GM19035 (cell line): ENCODE results near the gene BMERB1.
"Not testable (repeated sequence)": the region's sequence is repeated elsewhere in the genome, so short reads cannot be mapped to it uniquely, and the experiment has no call there.

Experiments used
- ATAC-seq: cut with Tn5 transposase; IDR thresholded peaks from one replicate; pipeline ENCODE4 v1.9.1; 2021; ENCODE audit not compliant: unreplicated experiment

The BMERB1 gene

DNA sequence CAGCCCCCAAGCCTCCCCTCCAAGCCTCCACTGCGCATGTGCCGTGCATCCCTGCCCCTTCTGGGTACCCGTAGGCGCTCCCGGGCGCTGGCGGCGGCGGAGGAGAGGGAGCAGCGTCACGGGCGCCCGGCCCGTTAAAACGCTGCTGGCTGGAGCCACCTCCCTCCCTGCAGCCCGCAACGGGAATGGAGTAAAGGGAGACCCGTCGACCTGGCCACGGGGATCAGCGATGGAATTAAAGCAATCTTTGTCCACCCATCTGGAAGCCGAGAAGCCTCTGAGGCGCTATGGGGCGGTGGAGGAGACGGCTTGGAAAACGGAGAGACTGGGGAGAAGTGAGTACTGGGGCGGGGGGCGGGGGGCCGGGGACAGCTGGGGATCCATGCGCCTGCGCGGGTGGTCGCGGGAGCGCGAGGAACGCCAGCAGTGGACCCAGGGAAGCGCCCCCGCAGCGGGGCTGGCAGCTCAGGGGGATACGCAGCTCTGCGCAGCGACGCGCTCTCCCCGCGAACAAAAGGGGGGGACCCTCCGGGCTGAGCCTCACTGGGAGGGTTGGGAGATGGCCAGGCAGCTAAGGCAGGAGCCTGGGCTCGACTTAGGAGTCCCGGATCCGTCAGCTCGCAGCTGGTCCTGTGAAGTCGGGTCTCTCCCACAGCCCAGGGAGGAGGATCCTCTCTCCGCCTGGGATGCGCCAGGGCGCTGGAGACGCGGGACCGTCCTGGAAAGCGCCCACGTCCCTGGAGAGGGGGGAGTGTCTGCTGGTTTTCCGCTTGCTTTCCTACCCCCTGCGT is at the start of gene BMERB1:
Gene BMERB1 (plus strand): TSS at position 164 of the 791 bp plus-strand sequence. CDS start 66 bp downstream, at position 230.
- no peak for ATAC-seq

GRCh38 chr16:15388060-15388459 is 46.3 kb upstream of the BMERB1 start:
- not testable (repeated sequence) for ATAC-seq

DNA sequence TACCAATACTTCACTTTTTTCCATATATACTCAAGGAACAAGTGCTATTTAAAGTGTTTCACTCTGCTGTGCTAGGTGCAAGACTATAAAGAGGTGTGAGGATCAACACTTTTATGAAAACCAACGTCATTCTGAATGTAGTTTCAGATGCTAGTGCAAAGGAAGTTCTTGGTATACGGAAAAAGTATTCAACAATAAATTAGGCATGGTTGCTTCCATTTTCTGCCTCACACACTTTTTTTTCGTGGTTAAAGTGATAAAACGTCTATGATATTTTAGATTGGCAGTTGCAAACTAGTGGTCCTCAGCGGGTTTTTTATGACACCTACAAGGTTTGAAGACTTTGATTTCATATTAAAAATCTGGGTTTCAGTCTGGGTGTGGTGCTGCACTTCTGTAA is 44.5 kb upstream of the BMERB1 start:
- ATAC-seq = not testable (repeated sequence)

GRCh38 chr16:15393025-15393424 is 41.4 kb upstream of the BMERB1 start:
- not testable (repeated sequence) for ATAC-seq

- ATAC-seq = not testable (repeated sequence)
Measured at GRCh38 chr16:15395631-15396508, 38.5 kb upstream of the BMERB1 start, which contains the start of gene MPV17L. MPV17L (plus strand) TSS chr16:15395754; CDS start chr16:15395898, 144 bp downstream.

GRCh38 chr16:15396509-15396829 is 37.9 kb upstream of the BMERB1 start:
- not testable (repeated sequence) for ATAC-seq

- ATAC-seq = no peak
Measured at GRCh38 chr16:15396948-15397594, 37.3 kb upstream of the BMERB1 start.

DNA sequence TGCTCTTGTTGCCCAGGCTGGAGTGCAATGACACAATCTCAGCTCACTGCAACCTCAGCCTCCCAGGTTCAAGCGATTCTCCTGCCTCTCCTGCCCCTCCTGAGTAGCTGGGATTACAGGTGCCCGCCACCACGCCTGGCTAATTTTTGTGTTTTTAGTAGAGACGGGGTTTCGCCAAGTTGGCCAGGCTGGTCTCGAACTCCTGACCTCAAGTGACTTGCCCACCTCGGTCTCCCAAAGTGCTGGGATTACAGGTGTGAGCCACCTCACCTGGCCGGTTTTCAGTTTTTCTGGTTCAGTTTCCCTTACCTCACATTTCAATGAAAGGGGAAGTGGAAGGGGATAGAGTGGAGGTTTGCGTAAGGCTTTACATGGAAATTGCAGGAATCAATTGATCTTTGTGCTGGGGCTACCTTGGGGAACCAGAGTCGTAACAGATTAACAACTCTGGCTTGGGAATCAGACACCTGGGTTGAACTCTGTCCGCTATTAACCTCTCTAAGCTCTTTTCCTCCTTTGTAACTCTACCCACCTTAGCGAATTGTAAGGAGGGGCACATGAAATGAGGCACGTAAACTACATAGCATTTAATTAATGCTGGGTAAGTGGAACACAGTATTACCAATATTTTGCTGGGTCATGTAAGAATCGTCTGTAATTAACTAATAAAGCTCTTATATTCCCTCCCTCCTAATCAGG is 35.6 kb upstream of the BMERB1 start:
- ATAC-seq = no peak

DNA sequence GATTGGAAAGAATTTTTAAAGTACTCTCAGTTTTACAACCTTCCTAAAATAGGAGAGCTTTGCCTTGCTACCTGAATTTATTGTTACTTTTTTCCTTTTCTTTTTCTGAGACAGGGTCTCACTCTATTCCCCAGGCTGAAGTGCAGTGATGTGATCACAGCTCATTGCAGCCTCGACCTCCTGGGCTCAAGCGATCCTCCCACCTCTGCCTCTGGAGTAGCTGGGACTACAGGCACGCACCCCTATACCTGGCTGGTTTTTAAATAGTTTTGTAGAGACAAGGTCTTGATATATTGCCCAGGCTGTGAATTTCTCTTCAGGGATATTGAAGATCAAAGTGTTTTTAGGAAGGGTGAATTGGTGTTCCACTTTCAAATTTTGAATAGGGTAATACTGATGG is 35.1 kb upstream of the BMERB1 start:
- no peak for ATAC-seq

GRCh38 chr16:15400314-15400713 is 34.1 kb upstream of the BMERB1 start:
- ATAC-seq = not testable (repeated sequence)

- no peak for ATAC-seq
Measured at GRCh38 chr16:15401972-15402371, 32.4 kb upstream of the BMERB1 start.

DNA sequence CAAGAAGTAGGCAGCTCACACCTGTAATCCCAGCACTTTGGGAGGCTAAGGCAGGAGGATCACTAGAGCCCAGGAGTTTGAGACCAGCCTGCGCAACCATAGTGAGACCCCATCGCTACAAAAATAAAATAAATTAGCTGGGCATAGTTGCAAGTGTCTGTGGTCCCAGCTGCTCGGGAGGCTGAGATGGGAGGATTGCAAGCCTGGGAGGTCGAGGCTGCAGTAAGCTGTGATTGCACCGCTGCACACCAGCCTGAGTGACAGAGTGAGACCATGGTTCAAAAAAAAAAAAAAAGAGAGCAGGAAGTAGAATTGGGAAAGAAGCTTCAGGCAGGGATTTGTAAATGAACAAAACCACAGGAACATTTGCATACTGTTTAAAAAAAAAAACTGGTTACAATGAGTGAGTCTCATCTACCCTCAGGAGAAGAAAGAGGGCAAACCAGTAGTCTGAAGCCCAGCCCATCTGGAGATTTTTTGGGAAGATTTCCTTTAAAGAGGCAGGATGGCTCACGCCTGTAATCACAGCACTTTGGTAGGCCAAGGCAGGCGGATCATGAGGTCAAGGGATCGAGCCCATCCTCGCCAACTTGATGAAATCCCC is 30.9 kb upstream of the BMERB1 start:
- ATAC-seq = no peak

GRCh38 chr16:15404091-15404490 is 30.3 kb upstream of the BMERB1 start:
- not testable (repeated sequence) for ATAC-seq

DNA sequence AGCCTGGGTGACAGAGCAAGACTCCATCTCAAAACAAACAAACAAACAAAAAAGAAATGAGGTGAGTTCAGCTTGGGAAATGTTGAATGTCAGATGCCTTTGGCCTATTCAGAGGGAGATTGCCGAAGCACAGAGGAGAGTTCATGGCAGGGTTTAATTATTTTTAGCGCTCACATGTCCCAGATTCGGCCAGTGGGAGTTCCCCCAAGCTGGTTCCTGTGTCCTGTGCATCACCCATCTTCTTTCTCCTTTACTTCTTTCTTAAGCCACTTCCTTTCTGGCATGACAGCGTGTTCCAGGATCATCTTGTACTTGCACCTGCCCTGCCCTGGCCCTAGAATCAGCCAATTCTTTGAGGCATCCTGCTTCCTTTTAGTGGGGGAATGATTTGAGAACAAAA is 29.6 kb upstream of the BMERB1 start:
- ATAC-seq = no peak

GRCh38 chr16:15407756-15408155 is 26.6 kb upstream of the BMERB1 start:
- ATAC-seq = not testable (repeated sequence)

GRCh38 chr16:15409476-15409875 is 24.9 kb upstream of the BMERB1 start:
- not testable (repeated sequence) for ATAC-seq

DNA sequence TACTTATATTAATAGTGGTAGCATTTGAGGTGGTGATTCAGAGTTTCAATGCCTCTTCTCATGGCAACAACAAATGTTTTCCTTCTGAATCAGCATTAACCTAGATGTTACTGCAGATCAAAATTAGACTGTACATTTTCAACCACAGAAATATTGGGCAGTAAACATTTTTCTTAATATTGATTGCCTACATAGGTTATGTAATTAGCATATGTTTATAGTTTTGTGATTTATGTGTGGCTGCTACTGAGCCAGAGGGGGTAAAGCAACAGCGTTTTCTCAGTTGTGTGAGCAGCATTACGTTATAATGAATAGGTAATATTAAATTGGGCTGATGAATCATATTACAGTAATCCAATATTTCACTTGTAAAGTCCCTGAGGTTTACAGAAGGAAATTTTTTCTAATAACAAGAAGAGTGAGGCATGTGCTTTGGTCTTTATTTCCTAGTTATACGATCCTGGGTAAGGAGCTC is 18.8 kb upstream of the BMERB1 start:
- ATAC-seq = no peak

DNA sequence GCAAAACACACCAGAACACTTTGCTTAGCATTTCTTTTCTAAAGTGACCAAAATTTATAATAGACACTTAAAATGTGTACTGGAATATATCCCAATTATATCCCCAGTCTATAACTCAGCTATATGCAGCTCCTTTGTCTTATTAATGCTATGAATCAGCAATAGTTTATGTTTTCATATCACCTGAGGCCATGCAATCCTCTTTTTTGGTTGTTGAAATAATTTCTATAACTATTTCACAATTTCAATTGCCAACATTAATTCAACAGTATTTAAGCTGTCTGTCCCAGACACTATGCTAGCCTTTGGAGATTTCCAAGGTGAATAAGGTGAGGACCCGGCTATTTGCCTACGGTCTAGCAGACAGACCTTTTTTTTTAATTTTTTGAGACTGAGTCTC is 17.2 kb upstream of the BMERB1 start:
- ATAC-seq = no peak

DNA sequence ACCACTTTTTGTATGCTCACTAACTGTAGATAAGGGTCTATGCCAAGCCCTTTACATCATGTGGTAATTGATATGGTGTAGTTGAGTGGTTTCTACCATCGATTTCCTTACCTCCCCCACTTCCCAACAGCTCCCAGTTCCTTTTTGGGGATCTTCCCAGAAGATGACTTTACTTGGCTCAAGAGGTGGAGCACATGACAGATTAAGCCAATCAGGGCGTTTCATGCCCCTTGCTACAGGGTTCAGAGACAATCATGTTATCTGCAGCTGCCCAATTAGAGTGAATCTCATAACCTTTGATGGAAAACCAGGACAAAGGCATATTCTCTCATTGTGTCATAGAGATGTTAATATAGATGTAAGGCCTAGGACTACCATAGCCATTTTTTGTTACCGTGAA is 16.2 kb upstream of the BMERB1 start:
- ATAC-seq = no peak

- not testable (repeated sequence) for ATAC-seq
Measured at GRCh38 chr16:15421696-15422095, 12.7 kb upstream of the BMERB1 start.
